NCI-H128 (cell line): ENCODE data around the gene MEX3D.

Experiments used
- DNase-seq: peaks from one replicate; lab custom pipeline; 2025; ENCODE audit not compliant: unreplicated experiment; lab: John Stamatoyannopoulos, UW

The MEX3D gene

DNA sequence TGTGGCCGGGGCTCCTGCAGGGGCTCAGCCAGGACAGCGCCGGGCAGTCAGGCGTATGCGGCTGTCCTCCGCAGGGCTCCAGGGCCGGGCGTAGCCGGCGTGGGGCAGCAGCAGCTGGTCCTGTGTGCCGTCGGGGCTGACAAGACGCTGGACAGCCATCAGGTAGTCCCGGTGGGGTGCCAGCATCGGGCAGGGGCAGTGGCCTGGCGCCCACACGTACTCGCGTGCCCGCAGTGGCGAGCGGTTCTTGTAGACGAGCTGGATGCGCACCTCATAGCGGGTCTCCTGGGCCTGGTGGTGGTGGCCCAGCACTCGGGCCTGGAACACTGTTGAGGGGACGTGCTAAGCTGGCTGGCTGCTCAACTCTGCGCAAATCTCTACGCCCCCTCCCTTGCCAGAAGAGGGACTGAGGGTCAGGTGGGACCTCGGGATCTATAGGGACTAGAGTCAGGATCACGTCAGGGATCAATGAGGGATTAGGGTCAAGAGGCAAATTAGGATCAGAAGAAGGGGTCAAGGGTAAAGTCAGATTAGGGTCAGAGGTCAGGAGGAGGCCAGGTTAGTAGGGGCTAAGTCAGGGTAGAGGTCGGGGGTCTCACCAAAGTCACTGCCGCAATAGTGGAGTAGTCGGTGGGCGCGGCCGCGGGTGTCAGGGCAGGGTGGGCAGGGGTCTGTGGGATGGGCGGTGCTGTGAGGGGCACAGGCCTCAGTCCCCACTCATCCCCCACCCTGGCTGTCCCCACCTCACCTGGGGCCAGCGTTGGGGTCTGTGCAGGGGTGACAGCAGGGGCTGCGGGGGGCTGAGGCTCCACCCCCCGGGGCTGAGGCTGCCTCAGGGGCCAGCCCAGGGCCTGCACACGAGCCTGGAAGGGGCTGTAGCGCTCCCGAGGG is 61.9 kb downstream of the MEX3D start:
- no peak for DNase-seq

GRCh38 chr19:1505012-1505411 is 63.1 kb downstream of the MEX3D start:
- no peak for DNase-seq
